Measurements from ENCODE around the gene GPR83. TPM values are rescaled to one million over a fixed set of nuclear protein-coding genes. Genes with fewer than 3 reads are reported as not detected.

GPR83 gene
- total and polyA plus RNA-seq, 3 donors from 2014 or later = 0.45 to 0.94 (median 0.74) TPM

DNA sequence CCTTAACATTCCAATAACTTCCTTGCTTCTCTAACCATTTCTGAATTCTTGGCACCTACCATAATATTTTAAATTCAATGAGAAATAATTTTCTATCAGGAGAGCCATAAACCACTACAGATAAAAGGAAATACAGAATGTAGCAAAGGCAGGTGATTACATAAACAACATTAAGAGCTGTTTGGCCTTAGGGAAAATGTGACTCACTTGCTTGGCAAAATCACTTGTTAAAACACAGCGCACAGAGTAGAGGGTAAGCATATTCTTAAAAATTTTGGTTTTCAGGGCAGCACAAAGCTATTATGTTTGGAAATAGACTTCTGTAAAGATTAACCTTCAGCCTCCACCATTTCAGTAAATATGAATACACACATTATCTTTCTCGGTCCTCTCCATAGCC, 70.4 kb downstream of the GPR83 start:
- Histone ChIP-seq H3K4me3 (no peak overlapping the region), H3K27ac (no peak overlapping the region), H3K9me3 (no peaks in the 10 kb centered on the region), H3K36me3 (ENCODE audit: low read depth, missing control alignments) (no peaks in the 10 kb centered on the region), H3K4me1 (no peaks in the 10 kb centered on the region), H3K27me3 (no peaks in the 10 kb centered on the region)
- TF ChIP-seq, protein P1, sequence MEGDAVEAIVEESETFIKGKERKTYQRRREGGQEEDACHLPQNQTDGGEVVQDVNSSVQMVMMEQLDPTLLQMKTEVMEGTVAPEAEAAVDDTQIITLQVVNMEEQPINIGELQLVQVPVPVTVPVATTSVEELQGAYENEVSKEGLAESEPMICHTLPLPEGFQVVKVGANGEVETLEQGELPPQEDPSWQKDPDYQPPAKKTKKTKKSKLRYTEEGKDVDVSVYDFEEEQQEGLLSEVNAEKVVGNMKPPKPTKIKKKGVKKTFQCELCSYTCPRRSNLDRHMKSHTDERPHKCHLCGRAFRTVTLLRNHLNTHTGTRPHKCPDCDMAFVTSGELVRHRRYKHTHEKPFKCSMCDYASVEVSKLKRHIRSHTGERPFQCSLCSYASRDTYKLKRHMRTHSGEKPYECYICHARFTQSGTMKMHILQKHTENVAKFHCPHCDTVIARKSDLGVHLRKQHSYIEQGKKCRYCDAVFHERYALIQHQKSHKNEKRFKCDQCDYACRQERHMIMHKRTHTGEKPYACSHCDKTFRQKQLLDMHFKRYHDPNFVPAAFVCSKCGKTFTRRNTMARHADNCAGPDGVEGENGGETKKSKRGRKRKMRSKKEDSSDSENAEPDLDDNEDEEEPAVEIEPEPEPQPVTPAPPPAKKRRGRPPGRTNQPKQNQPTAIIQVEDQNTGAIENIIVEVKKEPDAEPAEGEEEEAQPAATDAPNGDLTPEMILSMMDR (IDR thresholded peaks at IDR 0.05) = no peak
- TF ChIP-seq POLR2A (IDR thresholded peaks at IDR 0.05) = no peak
- intact Hi-C loops (cut with DNase I; ENCODE audit: low total_unique reads) = no loop called here
- DNase-seq = no peak
- 63 to 68% methylated on average over 2 of the region's 2 CpGs for WGBS, 2 donors

DNA sequence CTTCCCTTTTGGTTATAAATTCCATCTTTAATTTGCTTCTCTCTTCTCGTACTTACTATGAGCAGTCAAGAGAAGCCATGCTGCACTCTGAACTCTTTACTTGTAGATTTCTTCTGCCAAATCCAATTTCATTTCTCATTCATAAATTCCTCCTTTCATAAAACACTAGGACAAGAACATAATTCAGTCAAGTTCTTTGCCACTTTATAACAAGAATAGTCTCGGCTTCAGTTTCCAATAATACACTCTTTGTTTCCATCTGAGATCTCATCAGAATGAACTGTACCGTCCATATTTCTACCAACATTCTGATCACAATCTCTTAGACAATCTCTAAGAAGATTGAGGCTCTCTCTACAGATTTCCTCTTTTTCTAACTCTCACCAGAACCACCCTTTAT, 71.7 kb downstream of the GPR83 start:
- H3K4me1 ChIP-seq = no peaks in the 10 kb centered on the region
- no peak overlapping the region for H3K4me3 ChIP-seq
- no peaks in the 10 kb centered on the region for H3K36me3 ChIP-seq (ENCODE audit: low read depth, missing control alignments)
- DNase-seq = no peak
- intact Hi-C loops (cut with DNase I; ENCODE audit: low total_unique reads) = no loop called here
- H3K9me3 ChIP-seq = no peaks in the 10 kb centered on the region
- 65 to 87% methylated on average over 3 of the region's 3 CpGs for WGBS, 2 donors
- H3K27me3 ChIP-seq = no peaks in the 10 kb centered on the region
- TF ChIP-seq POLR2A (IDR thresholded peaks at IDR 0.05) = no peak
- TF ChIP-seq, protein P1 (IDR thresholded peaks at IDR 0.05) = no peak
- no peak overlapping the region for H3K27ac ChIP-seq

DNA sequence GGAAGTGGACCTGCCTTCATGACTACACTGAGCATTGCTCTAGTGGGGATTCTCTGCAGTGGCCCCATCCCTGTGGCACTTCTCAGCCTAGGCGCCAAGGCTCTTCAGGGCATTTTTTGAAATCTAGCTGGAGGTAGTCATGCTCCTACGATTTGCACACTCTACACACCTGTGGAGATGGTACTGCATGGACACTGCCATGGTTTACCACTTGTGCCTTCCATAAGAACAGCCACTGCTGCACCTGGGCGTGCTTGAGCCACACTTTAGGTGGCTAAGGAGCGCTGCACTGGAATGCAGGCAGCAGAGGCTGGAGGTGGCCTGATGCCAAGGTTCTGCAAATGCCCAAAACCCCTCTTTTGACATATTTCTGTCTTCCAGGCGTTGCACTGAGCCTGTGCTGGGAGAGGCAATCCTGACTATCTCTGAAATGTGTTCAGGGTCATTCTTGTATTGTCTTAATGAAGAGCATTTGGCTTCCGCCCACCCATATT, 72.6 kb downstream of the GPR83 start:
- Histone ChIP-seq H3K9me3 (no peaks in the 10 kb centered on the region), H3K4me3 (no peak overlapping the region), H3K27me3 (no peaks in the 10 kb centered on the region), H3K27ac (no peak overlapping the region), H3K4me1 (no peaks in the 10 kb centered on the region), H3K36me3 (ENCODE audit: low read depth, missing control alignments) (no peaks in the 10 kb centered on the region)
- intact Hi-C loops (cut with DNase I; ENCODE audit: low total_unique reads) = no loop called here
- WGBS, 2 donors = 70 to 77% methylated on average over 6 of the region's 6 CpGs
- no peak for DNase-seq
- TF ChIP-seq, protein P1 (IDR thresholded peaks at IDR 0.05) = no peak
- TF ChIP-seq POLR2A (IDR thresholded peaks at IDR 0.05) = no peak

Other genes starting within 250 kb of the GPR83 start
- not detected for gene IZUMO1R, start 96.8 kb downstream of the GPR83 start, total RNA-seq
- gene IZUMO1R, start 96.8 kb downstream of the GPR83 start, polyA plus RNA-seq (ENCODE audit: insufficient read depth, low read depth, low replicate concordance) = not detected
- gene MRE11, start 92.4 kb upstream of the GPR83 start, total RNA-seq = 10 to 100 TPM; 15.2 to 19.8 TPM
- gene MRE11, start 92.4 kb upstream of the GPR83 start, polyA plus RNA-seq (ENCODE audit: insufficient read depth, low read depth, low replicate concordance) = 9.2 TPM
- 10 to 100 TPM; 13.4 to 14.8 TPM for gene ANKRD49, start 92.6 kb upstream of the GPR83 start, total RNA-seq
- 11.3 TPM for gene ANKRD49, start 92.6 kb upstream of the GPR83 start, polyA plus RNA-seq (ENCODE audit: insufficient read depth, low read depth, low replicate concordance)
- gene C11orf97, start 111.0 kb upstream of the GPR83 start, total RNA-seq = 10 to 100 TPM in 1 of 2 donors, 1 to 10 TPM in 1; 6.4 to 10.4 TPM
- 25.2 TPM for gene C11orf97, start 111.0 kb upstream of the GPR83 start, polyA plus RNA-seq (ENCODE audit: insufficient read depth, low read depth, low replicate concordance)
- gene FUT4, start 142.5 kb upstream of the GPR83 start, total RNA-seq = 1 to 10 TPM; 5.1 to 5.9 TPM
- gene FUT4, start 142.5 kb upstream of the GPR83 start, polyA plus RNA-seq (ENCODE audit: insufficient read depth, low read depth, low replicate concordance) = 3.8 TPM
- 10 to 100 TPM; 23.0 to 30.2 TPM for gene PIWIL4, start 165.9 kb upstream of the GPR83 start, total RNA-seq
- gene PIWIL4, start 165.9 kb upstream of the GPR83 start, polyA plus RNA-seq (ENCODE audit: insufficient read depth, low read depth, low replicate concordance) = 19.9 TPM